SK-N-DZ (cell line): ENCODE results near the gene CLDND2.
A peak's percentile ranks its signal among the peaks of the same experiment; 100 is the strongest.

Source experiments
- DNase-seq: peaks from one replicate; pipeline ENCODE4 v3.0.0-alpha.2; 2015; ENCODE audit warnings: low spot score

CLDND2 gene

GRCh38 chr19:51354742-51355148 is 14.1 kb downstream of the CLDND2 start:
- DNase-seq, result peak; percentile 63

DNA sequence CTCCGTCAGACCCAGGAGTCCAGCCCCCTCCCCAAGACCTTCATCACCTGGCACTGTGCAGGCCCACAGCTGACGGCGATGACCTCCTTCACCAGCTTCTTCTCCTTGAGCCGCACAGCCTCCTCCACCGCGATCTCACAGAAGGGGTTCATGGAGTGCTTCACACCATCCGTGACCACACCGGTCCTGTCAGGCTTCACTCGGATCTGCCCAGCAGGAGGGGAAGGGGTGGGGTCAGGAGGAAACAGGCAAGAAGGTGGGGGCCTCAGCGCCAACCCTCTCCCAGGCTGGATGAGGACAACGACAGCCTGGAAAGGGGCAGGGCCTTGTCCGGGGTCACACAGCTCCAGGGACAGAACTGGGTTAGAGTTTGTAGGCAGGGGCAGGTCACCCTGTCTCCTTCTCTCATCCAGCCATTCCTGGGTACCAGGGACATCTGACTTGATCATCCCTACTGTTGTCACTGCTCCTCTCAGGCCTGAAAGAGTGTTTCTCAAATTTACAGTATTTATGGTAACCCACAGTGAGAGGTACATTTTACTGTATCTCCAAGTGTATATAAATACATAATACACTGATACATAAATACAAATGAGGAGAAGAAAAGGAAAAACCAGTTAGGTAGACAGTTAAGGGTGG is 14.6 kb downstream of the CLDND2 start:
- DNase-seq, result peak; percentile 33

DNA sequence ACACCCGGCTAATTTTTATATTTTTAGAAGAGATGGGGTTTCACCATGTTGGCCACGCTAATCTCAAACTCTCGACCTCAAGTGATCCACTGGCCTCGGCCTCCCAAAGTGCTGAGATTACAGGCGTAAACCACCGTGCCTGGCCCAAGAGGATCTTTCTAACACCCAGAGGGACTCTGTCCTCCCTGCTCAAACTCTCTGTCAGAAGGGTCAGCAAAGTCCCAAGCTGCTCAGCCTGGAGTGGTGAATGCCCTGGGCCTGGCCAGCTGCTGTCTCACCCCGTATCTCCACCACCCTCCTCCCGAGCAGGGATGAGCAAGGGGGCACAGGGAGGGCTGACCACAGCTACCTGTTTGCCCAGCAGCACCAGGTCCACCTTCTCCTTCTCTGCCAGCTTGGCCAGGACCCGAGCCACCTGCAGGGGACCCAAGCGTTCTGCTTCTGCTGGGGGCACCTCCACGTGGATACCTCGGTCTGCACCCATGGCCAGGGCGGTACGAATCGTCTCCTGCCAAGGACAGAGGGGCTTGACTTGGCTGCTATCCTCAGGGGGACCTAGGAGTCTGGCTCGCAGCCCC is 15.9 kb downstream of the CLDND2 start:
- no peak for DNase-seq

DNA sequence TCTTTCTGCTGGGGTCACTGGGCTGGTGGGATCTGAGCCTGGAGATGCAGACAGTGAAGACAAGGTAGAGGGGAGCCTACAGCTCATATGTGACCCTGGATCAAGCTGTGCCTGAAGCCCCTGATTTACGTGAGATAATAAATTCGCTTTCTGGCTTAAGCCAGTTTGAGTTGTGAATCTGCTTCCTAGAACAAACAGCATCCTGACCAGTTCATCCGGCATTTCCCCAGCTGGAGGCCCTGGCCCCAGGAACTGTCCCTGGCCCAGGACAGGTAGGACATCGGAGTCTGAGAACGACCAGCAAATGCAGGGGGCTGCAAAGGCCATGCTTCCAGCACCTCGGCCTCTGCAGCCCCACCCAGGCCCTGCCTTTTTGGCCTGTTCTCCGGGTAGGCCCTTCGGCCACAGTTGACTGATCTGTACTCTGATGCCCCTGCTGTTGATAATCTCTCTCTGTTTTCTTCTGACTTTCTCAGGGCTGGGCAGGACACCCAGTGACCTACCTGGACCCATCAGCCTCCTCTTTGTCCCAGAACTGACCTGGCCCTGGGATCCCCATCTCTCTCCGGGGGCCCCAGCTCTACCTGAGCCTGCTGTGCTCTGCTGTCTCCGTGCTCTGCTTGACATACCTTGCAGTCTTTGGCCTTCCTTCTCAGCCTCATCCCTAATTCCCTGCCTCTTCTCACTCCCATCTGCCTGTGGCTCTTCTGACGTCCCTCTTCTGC is 17.4 kb downstream of the CLDND2 start:
- no peak for DNase-seq

- DNase-seq, result no peak
These were observed 21.4 kb downstream of the CLDND2 start for GRCh38 chr19:51347209-51347928.

DNA sequence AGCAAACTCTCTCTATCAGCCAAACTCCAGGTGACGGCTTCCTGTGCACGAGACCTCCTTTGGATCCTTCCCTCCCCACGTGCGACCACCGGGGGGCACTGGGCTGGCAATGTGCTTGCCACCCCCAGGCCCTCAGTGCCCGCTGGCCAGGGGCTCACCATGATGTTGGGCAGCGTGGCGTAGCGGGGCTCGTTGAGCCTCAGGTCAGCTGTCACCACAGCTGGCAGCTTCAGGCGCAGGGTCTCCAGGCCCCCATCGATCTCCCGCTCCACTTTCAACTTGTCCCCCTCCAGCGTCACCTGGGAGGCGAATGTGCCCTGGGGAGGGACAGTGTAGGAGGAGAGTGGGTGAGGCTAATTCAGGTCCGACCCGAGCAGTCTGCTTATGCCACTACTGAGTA is 22.1 kb downstream of the CLDND2 start:
- no peak for DNase-seq

- no peak for DNase-seq
These were observed 23.7 kb downstream of the CLDND2 start for GRCh38 chr19:51345076-51345620.

DNA sequence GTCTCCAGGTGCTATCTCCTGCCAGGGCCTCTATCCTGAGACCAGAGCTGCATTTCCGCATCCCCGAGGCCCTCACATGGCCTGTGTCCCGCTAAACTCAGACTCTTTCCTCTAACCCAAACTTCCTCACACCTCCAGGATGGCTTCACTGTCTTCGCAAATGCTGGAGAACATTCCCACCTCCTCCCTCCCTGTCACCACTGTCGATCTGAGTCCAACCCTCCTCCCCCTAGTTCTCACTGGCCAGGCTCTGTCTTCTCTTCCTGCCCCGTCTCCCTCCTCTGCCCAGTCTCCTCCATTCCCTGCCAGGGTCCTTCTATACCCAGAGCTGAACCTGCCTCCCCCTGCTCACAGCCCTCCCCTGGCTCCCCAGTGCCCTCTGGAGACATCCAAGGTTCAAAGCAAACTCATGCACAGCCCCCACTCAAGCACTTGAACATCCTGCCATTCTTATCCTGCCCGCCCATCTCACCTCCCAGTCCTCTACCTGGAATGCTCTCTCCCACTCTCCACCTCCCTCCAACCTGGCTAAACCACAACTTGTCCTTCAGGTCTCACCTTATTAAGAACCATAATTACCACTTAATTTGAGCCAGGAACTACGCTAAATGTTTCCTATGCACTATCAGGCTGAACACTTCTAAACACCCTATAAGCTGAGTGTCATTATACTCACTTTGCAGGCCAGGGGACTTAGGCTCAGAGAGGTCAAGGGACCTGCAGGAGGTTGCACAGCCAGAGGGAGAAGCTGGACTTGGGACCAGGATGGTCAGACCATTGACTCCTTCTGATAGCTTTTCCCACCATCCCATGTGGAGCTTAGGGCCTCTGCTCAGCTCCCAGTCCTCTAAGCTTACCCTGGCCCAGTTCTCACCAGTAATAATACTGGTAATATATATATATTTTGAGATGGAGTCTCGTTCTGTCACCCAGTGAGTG is 25.9 kb downstream of the CLDND2 start:
- DNase-seq, result no peak

GRCh38 chr19:51341976-51342580 is 26.7 kb downstream of the CLDND2 start, which contains the start of gene VSIG10L:
TSS of gene VSIG10L (minus strand) at chr19:51342139. CDS start at chr19:51342124, 15 bp downstream.
- DNase-seq, result no peak

- DNase-seq, result no peak
These were observed 27.7 kb downstream of the CLDND2 start for GRCh38 chr19:51341066-51341465.

- peak; percentile 86 for DNase-seq
These were observed 28.8 kb downstream of the CLDND2 start for GRCh38 chr19:51339687-51340656.

DNA sequence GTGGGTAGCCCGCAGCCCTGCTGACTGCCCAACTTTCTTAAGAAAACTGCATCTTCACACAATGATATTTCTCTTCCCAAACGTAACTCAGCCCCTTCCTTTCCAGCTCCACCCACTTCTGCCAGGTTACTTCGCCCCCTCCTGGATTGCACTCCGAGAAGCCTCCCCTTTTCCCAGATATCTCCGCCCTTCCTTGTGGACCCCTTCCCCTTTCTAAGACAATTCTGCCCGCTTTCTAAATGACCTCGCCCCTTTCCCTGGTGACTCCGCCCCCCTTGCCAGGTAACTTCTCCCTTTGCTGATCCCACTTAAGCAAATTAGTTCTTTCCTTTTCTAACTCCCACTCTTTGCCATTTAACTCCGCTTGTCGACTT is 29.5 kb downstream of the CLDND2 start:
- peak; percentile 36 for DNase-seq

DNA sequence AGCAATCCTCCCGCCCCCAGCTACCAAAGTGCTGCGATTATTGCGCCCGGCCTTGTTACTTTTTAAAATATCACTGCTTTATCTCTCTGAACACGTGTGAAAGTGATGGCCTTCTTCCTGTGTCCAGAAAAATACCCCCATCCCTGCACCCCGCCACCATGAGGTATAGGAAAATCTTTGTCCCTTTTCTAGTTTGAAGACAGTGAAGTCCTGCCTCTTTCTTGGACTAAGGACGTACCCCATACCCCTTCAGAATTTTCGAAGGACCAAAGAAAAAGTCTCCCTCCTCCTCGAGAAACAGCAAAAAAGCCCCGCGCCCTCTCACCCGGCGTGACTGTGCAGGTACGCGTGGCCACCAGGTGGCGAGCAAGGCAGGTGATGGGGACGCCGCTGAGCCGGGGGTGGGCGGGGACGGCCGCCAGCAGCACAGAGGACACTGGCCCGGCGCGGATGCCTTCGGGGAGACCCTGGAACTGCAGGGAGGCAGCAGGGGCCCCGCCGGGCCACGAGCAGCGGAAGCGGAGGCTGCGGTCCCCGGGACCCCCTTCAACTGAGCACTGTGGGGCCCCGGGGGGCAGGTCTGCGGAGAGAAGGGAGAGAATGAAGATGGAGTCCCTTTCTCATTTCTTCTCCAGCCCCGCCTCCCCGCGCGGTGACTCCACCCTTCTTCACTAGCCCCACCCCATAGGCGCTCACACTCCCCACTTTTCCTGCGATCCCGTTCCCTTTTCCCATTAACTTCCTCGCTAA is 30.1 kb downstream of the CLDND2 start:
- DNase-seq, result peak; percentile 69

GRCh38 chr19:51337861-51338562 is 30.8 kb downstream of the CLDND2 start:
- no peak for DNase-seq

DNA sequence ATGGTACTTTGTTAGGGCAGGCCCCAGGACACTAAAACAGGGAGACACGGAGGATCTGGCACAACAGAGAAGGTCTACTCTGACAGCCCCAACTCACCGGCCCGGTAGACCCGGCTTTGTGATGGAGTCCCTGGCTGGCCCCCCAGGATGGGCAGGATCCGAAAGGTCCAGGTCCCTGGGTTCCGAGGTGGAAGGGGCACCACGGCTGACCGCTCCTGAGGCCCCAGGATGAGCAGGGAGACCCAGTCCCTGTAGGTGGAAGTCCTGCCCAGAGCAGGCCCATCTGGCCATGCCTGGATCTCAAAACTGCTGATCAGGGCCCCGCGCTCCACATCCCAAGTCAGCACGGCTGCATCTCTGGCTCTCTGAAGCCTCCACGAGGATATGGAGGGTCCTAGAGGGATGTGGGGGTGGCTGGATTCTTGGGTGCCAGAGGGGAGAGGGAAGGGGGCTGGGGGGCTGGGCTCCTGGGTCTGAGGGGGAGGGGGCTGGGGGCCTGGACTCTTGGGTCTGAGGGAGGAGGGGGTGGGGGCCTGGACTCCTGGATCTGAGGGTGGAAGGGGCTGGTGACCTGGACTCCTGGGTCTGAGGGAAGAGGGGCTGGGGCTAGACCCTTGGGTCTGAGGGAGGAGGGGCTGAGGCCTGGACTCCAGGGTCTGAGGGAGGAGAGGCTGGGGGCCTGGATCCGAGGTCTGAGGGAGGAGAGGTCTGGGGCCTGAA is 31.5 kb downstream of the CLDND2 start:
- no peak for DNase-seq

- DNase-seq, result peak; percentile 72
These were observed 34.9 kb downstream of the CLDND2 start for GRCh38 chr19:51333836-51334460.

DNA sequence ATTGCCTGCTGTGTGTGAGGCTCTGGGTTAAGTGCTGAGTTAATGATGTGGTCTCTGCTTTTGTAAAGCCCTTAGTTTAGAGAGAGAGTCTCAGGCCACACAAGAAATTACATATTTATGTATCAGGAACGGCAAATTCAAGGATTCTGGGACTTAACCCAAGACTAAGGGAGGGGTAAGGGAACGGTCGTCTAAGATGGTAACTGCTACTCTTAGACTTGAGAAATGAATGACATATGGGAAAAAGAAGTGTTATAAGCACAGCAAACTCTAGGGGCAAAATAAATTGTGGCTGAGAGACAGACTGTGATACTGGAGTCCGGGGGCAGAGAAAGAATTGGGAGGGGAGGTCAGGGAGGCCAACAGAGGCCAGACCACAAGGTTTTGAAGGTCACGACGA is 37.1 kb downstream of the CLDND2 start:
- no peak for DNase-seq
